ENCODE measurements around the gene TTC28.

- TF ChIP-seq CTCF (IDR thresholded peaks at IDR 0.05; ENCODE audit: poor library complexity, severe bottlenecking), result no peak
- TF ChIP-seq POLR2AphosphoS5 (IDR thresholded peaks at IDR 0.05), result no peak
- no peak for TF ChIP-seq MXI1 (conservative IDR thresholded peaks at IDR 0.05; ENCODE audit: poor library complexity, severe bottlenecking)
- no peak for TF ChIP-seq EZH2 (IDR thresholded peaks at IDR 0.05; ENCODE audit: borderline replicate concordance, insufficient read depth, low read length, poor library complexity, severe bottlenecking)
- no peak for TF ChIP-seq TAF1 (IDR thresholded peaks at IDR 0.05; ENCODE audit: low read depth)
- no peak for TF ChIP-seq REST (IDR thresholded peaks at IDR 0.05; ENCODE audit: borderline replicate concordance)
- TF ChIP-seq SMC3 (conservative IDR thresholded peaks at IDR 0.05; ENCODE audit: poor library complexity), result no peak
- TF ChIP-seq EP300 (conservative IDR thresholded peaks at IDR 0.05; ENCODE audit: poor library complexity, severe bottlenecking), result no peak
Measured at GRCh38 chr22:28171115-28171514, 508.5 kb downstream of the TTC28 start.

Measured in neural cell (in vitro differentiated cells).